ENCODE data around the gene SRGAP2B. TPM values are rescaled to one million over a fixed set of nuclear protein-coding genes. Genes with fewer than 3 reads are reported as not detected.
"Not testable (repeated sequence)": the region's sequence is repeated elsewhere in the genome, so short reads cannot be mapped to it uniquely, and the experiment has no call there.

SRGAP2B gene
- total RNA-seq, 1 experiment from 2014 or later = 37.8 TPM

- DNase-seq (ENCODE audit: low read depth) = not testable (repeated sequence)
Measured at GRCh38 chr1:145047553-145047952, 47.6 kb downstream of the SRGAP2B start.

- DNase-seq (ENCODE audit: low read depth) = not testable (repeated sequence)
Measured at GRCh38 chr1:145045571-145046273, 49.4 kb downstream of the SRGAP2B start.

DNA sequence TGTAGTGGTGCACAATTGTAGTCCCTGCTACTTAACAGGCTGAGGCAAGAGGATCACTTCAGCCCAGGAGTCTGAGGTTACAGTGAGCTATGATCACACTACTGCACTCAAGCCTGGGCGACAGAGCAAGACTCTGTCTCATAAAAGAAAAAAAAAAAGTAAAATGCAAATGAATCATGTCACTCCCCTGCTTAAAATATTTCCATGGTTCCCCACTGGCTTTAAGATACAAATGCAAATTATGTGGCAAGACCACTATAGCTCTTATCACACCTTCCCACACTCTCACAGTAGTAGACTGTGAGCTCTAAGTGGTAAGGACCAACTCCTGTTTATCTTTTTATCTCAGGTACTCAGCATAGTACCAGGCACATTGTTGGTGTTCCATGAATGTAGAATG is 53.6 kb downstream of the SRGAP2B start:
- not testable (repeated sequence) for DNase-seq (ENCODE audit: low read depth)

DNA sequence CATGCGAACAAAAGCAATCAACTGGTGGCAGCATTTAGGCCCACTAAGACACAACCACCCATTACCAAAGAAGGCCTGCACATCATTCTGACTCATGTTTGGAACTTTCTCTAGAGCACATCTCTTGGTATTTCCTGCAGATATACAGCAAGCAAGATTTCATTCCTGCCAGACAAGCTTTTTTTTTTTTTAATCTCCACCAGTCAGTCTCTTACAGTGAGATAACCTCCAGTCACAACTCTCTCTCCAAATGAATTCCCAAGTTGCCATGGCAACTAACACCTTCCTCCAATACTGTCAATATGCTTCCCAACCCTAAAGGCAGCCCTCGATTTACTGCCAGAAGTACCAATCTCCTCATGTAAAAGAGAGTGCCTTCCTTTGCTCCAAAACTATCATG is 59.1 kb downstream of the SRGAP2B start:
- not testable (repeated sequence) for DNase-seq (ENCODE audit: low read depth)

DNA sequence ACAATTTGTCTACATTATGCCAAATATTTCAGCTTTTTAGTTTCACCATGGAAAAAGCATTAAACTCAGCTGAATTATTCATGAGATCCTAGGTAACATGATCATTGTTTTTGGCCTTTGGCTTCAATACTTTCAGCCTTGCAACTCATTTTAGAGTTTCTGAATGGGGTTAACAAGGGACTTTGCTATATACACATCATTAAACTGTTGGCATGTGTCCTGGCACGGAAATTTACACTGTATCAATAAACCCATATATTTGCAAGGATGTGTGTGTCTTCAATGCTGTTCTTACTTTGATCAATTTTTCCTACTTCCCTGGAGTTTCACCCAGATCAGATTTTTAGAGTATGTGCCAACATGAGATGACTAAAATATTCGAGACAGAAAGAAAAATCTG is 61.6 kb downstream of the SRGAP2B start:
- DNase-seq (ENCODE audit: low read depth) = not testable (repeated sequence)

- DNase-seq (ENCODE audit: low read depth) = not testable (repeated sequence)
Measured at GRCh38 chr1:145027251-145027650, 67.9 kb downstream of the SRGAP2B start.

GRCh38 chr1:145025286-145025685 is 69.8 kb downstream of the SRGAP2B start:
- DNase-seq (ENCODE audit: low read depth) = not testable (repeated sequence)

DNA sequence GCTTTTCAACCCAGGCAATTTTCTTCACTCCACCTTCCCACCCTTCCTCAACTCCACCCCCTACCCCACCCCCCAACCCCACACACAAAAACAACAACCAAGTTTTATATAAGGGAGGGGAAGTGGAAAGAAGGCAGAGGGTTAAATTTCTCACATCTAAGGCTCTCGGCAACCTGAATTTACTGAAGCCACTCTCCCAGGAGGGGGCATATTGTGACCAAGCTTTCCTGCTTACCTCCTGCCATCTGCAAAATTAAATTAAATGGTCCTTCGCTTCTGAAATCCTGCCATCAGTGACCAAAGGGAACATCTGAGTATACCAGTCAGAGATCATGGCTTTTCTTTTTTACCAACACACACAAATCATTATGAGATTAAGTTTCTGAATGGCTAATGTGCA is 72.9 kb downstream of the SRGAP2B start:
- not testable (repeated sequence) for DNase-seq (ENCODE audit: low read depth)

- DNase-seq (ENCODE audit: low read depth) = not testable (repeated sequence)
Measured at GRCh38 chr1:145021749-145022148, 73.4 kb downstream of the SRGAP2B start.

DNA sequence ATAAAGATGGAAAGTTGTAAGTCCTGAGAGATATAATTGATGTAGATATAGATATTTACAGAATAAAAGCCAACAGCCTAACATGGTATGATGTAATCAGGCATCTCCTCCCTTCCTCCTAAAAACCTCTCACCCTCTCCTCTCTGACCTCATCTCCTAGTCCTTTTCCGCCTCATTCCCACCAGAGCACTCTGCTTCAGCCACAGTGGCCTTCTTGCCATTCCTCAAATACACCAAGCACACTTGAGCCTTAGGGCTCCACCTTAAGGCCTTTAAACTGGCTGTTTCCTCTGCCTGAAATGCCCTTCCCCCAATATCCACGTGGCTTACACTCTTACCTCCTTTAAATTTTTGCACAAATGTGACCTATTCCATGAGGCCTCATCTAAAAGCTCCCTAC is 75.4 kb downstream of the SRGAP2B start:
- not testable (repeated sequence) for DNase-seq (ENCODE audit: low read depth)

- not testable (repeated sequence) for DNase-seq (ENCODE audit: low read depth)
Measured at GRCh38 chr1:145017725-145018124, 77.4 kb downstream of the SRGAP2B start.

GRCh38 chr1:145016492-145016862 is 78.7 kb downstream of the SRGAP2B start:
- DNase-seq (ENCODE audit: low read depth) = not testable (repeated sequence)

GRCh38 chr1:145015744-145016491 is 79.2 kb downstream of the SRGAP2B start:
- not testable (repeated sequence) for DNase-seq (ENCODE audit: low read depth)

DNA sequence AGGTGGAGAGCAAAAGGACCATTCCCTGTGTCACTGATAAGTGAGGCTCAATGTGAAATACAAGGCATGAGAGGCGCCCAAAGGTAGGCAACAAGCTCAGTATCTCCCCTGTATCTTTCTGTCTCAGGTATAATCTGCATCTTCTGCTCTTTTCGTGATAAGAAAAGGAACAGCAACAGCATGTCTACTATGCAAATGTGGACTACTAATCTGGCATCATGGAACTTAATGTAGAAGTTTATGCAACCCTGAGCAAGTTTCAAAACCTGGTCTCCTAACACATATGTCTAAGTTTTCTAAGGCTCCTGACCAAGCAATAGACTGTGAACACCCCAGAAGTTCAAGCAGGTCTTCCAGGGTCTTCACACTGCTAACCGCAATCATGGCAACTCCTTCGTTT is 81.8 kb downstream of the SRGAP2B start:
- not testable (repeated sequence) for DNase-seq (ENCODE audit: low read depth)

GRCh38 chr1:145011811-145012210 is 83.3 kb downstream of the SRGAP2B start:
- DNase-seq (ENCODE audit: low read depth) = not testable (repeated sequence)

DNA sequence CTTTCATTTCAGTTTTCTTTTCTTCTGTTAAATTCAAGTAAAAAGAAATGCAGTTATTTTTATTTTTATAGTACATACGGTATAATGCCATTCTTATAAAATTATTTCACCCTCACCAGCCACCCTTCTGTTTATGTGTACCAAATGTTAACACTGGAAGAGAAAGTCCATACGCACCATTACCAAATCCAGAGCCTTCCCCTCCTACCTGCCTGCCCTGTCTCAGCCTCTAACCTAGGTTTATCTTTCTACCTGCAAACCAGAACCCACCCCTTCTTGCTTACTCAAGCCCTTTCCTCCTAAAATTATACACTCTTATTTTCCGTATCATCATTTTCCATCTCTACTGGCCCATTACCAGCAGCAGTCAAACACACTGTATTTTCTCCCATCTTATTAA is 84.5 kb downstream of the SRGAP2B start:
- DNase-seq (ENCODE audit: low read depth) = not testable (repeated sequence)

- not testable (repeated sequence) for DNase-seq (ENCODE audit: low read depth)
Measured at GRCh38 chr1:145009928-145010327, 85.2 kb downstream of the SRGAP2B start.

DNA sequence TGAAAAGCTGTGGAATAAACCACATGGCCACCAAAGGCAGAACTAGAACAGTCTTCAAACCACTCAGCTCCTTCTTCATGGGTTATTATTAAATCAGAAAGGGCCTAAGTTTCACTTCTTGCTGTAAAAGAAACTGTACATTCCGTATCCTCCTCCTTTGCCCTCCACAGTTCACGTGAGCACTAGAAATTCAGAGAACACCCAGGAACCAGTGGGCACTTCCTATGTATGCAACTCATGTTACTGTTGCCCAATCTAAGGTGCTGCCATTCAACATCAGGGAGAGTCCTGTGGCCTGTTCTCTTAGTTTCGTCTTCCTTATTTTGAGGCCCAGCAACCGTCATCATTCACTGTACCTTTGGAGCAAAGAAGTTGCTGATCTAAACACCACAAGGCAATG is 86.7 kb downstream of the SRGAP2B start:
- not testable (repeated sequence) for DNase-seq (ENCODE audit: low read depth)

DNA sequence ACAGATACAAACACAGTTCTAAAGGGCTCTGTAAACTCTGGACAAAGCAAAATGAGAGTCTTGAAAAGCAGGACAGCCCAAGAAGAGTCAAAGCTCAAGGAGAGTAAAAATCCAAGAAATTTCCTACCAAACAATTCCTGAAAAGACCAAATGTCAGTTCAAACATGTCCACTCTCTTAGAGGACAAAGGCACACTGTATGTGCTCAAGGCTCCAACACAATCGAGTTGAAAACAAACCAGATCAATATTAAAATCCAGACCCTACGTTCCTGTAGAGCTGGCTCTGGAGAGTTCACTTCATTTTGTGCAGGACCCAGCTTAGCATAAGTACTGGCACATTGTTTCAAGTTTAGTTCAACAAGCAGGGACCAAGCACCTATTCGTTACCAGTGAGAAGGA is 90.0 kb downstream of the SRGAP2B start:
- DNase-seq (ENCODE audit: low read depth) = not testable (repeated sequence)

- DNase-seq (ENCODE audit: low read depth) = not testable (repeated sequence)
Measured at GRCh38 chr1:145001381-145001780, 93.7 kb downstream of the SRGAP2B start.

- DNase-seq (ENCODE audit: low read depth) = not testable (repeated sequence)
Measured at GRCh38 chr1:145000743-145001326, 94.3 kb downstream of the SRGAP2B start.

- not testable (repeated sequence) for DNase-seq (ENCODE audit: low read depth)
Measured at GRCh38 chr1:145000074-145000742, 94.9 kb downstream of the SRGAP2B start.
